ENCODE measurements around the gene NBPF14.
A peak's percentile ranks its signal among the peaks of the same experiment; 100 is the strongest.
"Not testable (repeated sequence)": the region's sequence is repeated elsewhere in the genome, so short reads cannot be mapped to it uniquely, and the experiment has no call there.

NBPF14 gene

DNA sequence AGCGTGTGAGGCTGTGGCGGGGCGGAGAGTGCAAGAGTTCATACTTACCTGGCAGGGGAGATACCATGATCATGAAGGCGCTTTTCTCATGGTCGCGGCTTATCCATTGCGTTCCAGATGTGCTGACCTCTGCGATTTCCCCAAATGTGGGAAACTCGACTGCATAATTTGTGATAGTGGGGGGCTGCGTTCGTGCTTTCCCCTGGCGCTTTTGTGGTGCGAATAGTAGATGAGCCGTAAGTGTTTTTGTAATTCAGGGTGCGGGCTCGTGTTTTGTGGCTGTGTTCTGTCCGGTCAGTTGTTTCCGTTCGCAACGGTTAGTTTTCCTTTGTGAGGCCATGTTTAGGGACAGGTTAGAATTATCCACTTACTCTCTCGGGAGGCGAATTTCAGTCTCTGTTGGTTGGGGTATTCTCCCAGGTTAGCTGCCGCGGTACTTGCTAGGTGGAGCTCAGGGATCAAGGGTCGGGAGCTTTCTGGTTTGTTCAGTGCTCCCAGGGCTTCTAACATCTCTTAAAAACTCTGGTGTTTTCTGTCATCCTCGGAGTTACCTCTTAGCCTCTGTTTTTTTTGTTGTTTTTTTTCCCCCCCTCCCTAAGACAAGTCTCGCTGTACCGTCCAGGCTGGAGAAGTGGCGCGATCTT is 73.1 kb downstream of the NBPF14 start:
- CTCF ChIA-PET; H3K27ac ChIP-seq (ENCODE audit: extremely low read depth, low read depth, low read length); H3K4me1 ChIP-seq (ENCODE audit: control insufficient read depth, insufficient read depth, low read length); H3K36me3 ChIP-seq (ENCODE audit: control insufficient read depth in 2 of 2, insufficient read depth in 1 of 2, low read length in 2 of 2); H3K9me3 ChIP-seq (ENCODE audit: control insufficient read depth, insufficient read depth, low read depth, low read length): not testable (repeated sequence)
- POLR2A ChIA-PET = interaction anchor here (0.6 to 1.0 kb wide), 7 partner anchors 120 to 259 kb away, joined by 3 to 15 read pairs (median 3); no protein-coding TSS in a partner anchor
- H3K4me3 ChIP-seq (ENCODE audit: low read depth, low read length) = peak overlapping the region; percentile 8
- peak; percentile 58; the same call in 1 of the 2 replicates for TF ChIP-seq SCRT2 (tag by site-specific recombination; IDR thresholded peaks at IDR 0.05)
- peak; percentile 97 for TF ChIP-seq ZBTB48 (tag by site-specific recombination; IDR thresholded peaks at IDR 0.05)
- peak; percentile 16 for TF ChIP-seq ZNF654 (tag by site-specific recombination; IDR thresholded peaks at IDR 0.05; ENCODE audit: low read depth)
- TF ChIP-seq ZNF394 (tag by site-specific recombination; IDR thresholded peaks at IDR 0.05; ENCODE audit: borderline replicate concordance) = peak; percentile 93
- peak; percentile 97 for TF ChIP-seq PRDM1 (tag by site-specific recombination; IDR thresholded peaks at IDR 0.05)
- TF ChIP-seq ZEB2 (tag by site-specific recombination; IDR thresholded peaks at IDR 0.05) = peak; percentile 100
- TF ChIP-seq, protein P1, sequence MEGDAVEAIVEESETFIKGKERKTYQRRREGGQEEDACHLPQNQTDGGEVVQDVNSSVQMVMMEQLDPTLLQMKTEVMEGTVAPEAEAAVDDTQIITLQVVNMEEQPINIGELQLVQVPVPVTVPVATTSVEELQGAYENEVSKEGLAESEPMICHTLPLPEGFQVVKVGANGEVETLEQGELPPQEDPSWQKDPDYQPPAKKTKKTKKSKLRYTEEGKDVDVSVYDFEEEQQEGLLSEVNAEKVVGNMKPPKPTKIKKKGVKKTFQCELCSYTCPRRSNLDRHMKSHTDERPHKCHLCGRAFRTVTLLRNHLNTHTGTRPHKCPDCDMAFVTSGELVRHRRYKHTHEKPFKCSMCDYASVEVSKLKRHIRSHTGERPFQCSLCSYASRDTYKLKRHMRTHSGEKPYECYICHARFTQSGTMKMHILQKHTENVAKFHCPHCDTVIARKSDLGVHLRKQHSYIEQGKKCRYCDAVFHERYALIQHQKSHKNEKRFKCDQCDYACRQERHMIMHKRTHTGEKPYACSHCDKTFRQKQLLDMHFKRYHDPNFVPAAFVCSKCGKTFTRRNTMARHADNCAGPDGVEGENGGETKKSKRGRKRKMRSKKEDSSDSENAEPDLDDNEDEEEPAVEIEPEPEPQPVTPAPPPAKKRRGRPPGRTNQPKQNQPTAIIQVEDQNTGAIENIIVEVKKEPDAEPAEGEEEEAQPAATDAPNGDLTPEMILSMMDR (tag by site-specific recombination; IDR thresholded peaks at IDR 0.05) = peak; percentile 51; the same call in 1 of the 2 replicates
- TF ChIP-seq, protein P2, sequence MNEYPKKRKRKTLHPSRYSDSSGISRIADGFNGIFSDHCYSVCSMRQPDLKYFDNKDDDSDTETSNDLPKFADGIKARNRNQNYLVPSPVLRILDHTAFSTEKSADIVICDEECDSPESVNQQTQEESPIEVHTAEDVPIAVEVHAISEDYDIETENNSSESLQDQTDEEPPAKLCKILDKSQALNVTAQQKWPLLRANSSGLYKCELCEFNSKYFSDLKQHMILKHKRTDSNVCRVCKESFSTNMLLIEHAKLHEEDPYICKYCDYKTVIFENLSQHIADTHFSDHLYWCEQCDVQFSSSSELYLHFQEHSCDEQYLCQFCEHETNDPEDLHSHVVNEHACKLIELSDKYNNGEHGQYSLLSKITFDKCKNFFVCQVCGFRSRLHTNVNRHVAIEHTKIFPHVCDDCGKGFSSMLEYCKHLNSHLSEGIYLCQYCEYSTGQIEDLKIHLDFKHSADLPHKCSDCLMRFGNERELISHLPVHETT (tag by site-specific recombination; IDR thresholded peaks at IDR 0.05) = peak; percentile 87
- TF ChIP-seq ZNF558 (tag by site-specific recombination; IDR thresholded peaks at IDR 0.05) = peak; percentile 68; the same call in 1 of the 2 replicates
- peak; percentile 63; the same call in 1 of the 2 replicates for TF ChIP-seq ZNF776 (tag by site-specific recombination; IDR thresholded peaks at IDR 0.05; ENCODE audit: borderline replicate concordance)
- TF ChIP-seq GLIS1 (tag by site-specific recombination; IDR thresholded peaks at IDR 0.05) = peak; percentile 68
- TF ChIP-seq, protein P3, sequence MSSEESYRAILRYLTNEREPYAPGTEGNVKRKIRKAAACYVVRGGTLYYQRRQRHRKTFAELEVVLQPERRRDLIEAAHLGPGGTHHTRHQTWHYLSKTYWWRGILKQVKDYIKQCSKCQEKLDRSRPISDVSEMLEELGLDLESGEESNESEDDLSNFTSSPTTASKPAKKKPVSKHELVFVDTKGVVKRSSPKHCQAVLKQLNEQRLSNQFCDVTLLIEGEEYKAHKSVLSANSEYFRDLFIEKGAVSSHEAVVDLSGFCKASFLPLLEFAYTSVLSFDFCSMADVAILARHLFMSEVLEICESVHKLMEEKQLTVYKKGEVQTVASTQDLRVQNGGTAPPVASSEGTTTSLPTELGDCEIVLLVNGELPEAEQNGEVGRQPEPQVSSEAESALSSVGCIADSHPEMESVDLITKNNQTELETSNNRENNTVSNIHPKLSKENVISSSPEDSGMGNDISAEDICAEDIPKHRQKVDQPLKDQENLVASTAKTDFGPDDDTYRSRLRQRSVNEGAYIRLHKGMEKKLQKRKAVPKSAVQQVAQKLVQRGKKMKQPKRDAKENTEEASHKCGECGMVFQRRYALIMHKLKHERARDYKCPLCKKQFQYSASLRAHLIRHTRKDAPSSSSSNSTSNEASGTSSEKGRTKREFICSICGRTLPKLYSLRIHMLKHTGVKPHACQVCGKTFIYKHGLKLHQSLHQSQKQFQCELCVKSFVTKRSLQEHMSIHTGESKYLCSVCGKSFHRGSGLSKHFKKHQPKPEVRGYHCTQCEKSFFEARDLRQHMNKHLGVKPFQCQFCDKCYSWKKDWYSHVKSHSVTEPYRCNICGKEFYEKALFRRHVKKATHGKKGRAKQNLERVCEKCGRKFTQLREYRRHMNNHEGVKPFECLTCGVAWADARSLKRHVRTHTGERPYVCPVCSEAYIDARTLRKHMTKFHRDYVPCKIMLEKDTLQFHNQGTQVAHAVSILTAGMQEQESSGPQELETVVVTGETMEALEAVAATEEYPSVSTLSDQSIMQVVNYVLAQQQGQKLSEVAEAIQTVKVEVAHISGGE (tag by site-specific recombination; conservative IDR thresholded peaks at IDR 0.05; ENCODE audit: low read depth) = peak; percentile 78
- TF ChIP-seq ZSCAN16 (tag by site-specific recombination; IDR thresholded peaks at IDR 0.05) = peak; percentile 44
- TF ChIP-seq, protein P4, sequence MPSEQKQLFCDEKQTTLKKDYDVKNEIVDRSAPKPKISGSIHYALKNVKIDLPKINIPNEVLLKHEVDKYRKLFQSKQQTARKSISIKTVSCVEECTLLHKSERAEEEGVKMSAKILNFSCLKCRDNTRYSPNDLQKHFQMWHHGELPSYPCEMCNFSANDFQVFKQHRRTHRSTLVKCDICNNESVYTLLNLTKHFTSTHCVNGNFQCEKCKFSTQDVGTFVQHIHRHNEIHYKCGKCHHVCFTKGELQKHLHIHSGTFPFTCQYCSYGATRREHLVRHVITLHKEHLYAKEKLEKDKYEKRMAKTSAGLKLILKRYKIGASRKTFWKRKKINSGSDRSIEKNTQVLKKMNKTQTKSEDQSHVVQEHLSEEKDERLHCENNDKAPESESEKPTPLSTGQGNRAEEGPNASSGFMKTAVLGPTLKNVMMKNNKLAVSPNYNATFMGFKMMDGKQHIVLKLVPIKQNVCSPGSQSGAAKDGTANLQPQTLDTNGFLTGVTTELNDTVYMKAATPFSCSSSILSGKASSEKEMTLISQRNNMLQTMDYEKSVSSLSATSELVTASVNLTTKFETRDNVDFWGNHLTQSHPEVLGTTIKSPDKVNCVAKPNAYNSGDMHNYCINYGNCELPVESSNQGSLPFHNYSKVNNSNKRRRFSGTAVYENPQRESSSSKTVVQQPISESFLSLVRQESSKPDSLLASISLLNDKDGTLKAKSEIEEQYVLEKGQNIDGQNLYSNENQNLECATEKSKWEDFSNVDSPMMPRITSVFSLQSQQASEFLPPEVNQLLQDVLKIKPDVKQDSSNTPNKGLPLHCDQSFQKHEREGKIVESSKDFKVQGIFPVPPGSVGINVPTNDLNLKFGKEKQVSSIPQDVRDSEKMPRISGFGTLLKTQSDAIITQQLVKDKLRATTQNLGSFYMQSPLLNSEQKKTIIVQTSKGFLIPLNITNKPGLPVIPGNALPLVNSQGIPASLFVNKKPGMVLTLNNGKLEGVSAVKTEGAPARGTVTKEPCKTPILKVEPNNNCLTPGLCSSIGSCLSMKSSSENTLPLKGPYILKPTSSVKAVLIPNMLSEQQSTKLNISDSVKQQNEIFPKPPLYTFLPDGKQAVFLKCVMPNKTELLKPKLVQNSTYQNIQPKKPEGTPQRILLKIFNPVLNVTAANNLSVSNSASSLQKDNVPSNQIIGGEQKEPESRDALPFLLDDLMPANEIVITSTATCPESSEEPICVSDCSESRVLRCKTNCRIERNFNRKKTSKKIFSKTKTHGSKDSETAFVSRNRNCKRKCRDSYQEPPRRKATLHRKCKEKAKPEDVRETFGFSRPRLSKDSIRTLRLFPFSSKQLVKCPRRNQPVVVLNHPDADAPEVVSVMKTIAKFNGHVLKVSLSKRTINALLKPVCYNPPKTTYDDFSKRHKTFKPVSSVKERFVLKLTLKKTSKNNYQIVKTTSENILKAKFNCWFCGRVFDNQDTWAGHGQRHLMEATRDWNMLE (tag by site-specific recombination; conservative IDR thresholded peaks at IDR 0.05; ENCODE audit: low read depth) = peak; percentile 49; the same call in 1 of the 2 replicates
- peak; percentile 96 for TF ChIP-seq ZNF501 (tag by site-specific recombination; IDR thresholded peaks at IDR 0.05)
- TF ChIP-seq, protein P5, sequence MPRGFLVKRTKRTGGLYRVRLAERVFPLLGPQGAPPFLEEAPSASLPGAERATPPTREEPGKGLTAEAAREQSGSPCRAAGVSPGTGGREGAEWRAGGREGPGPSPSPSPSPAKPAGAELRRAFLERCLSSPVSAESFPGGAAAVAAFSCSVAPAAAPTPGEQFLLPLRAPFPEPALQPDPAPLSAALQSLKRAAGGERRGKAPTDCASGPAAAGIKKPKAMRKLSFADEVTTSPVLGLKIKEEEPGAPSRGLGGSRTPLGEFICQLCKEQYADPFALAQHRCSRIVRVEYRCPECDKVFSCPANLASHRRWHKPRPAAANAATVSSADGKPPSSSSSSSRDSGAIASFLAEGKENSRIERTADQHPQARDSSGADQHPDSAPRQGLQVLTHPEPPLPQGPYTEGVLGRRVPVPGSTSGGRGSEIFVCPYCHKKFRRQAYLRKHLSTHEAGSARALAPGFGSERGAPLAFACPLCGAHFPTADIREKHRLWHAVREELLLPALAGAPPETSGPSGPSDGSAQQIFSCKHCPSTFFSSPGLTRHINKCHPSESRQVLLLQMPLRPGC (tag by site-specific recombination; IDR thresholded peaks at IDR 0.05) = peak; percentile 80
- TF ChIP-seq KLF9 (tag by site-specific recombination; IDR thresholded peaks at IDR 0.05; ENCODE audit: low read depth) = 0 out of 2 replicates have a peak, but pooled peaks have one; percentile 27
- TF ChIP-seq ZNF24 (tag by site-specific recombination; IDR thresholded peaks at IDR 0.05) = peak; percentile 97
- TF ChIP-seq ZNF792 (tag by site-specific recombination; IDR thresholded peaks at IDR 0.05) = peak; percentile 88; the same call in 1 of the 2 replicates
- 0 out of 2 replicates have a peak, but pooled peaks have one; percentile 75 for TF ChIP-seq ZNF785 (tag by site-specific recombination; IDR thresholded peaks at IDR 0.05)
- TF ChIP-seq MZF1 (tag by site-specific recombination; IDR thresholded peaks at IDR 0.05; ENCODE audit: borderline replicate concordance) = peak; percentile 96
- peak; percentile 39; the same call in 1 of the 2 replicates for TF ChIP-seq ZNF623 (tag by site-specific recombination; IDR thresholded peaks at IDR 0.05)
- TF ChIP-seq ZBTB20 (tag by site-specific recombination; IDR thresholded peaks at IDR 0.05) = peak; percentile 92
- peak; percentile 93 for TF ChIP-seq ZNF561 (tag by site-specific recombination; IDR thresholded peaks at IDR 0.05; ENCODE audit: borderline replicate concordance)

Measured in HEK293 (cell line).